Body of pancreas (tissue), 4 donors: ENCODE data around the gene RAP1GDS1. TPM values are rescaled to one million over a fixed set of nuclear protein-coding genes. Genes with fewer than 3 reads are reported as not detected.

Source experiments
- ATAC-seq: fragments of 150-250 bp; one replicate; pipeline ENCODE4 v1.9.1; 2016
- DNase-seq, 4 donors: peaks; one replicate each; pipeline ENCODE4 v3.0.0-alpha.2; 2019
- H3K27ac ChIP-seq, 4 donors: fragments of 200-600 bp; sonication (generic); 1 replicate in 3 of 4; 2 replicates in 1 of 4; pipeline versions ENCODE4 v1.5.1 to v1.6.1; 2016 to 2019; ENCODE audit warnings: mild to moderate bottlenecking in 1 of 4, mixed read lengths in 1 of 4, moderate library complexity in 1 of 4
- H3K27me3 ChIP-seq, 2 donors: fragments of 200-600 bp; sonication (generic); one replicate each; pipeline ENCODE4 v1.6.0; 2016; ENCODE audit warnings: mild to moderate bottlenecking in 1 of 2
- H3K36me3 ChIP-seq, 2 donors: fragments of 200-600 bp; sonication (generic); replicated peaks in 1 of 2; 2 replicates each; pipeline ENCODE4 v1.5.1; 2016; ENCODE audit warnings: low read depth in 2 of 2; ENCODE audit not compliant: insufficient read depth in 1 of 2
- H3K4me1 ChIP-seq: fragments of 200-600 bp; sonication (generic); one replicate; pipeline ENCODE4 v1.6.0; 2016
- H3K4me3 ChIP-seq, 2 donors: fragments of 200-600 bp; sonication (generic); 1 replicate in 1 of 2; 2 replicates in 1 of 2; pipeline ENCODE4 v1.5.1; 2016 to 2019
- H3K9me3 ChIP-seq, 3 donors: fragments of 200-600 bp; sonication (generic); 1 replicate in 2 of 3; 2 replicates in 1 of 3; pipeline ENCODE4 v1.5.1; 2016
- POLR2A ChIP-seq, 3 donors: fragments of 450-650 bp; IDR thresholded peaks; one replicate each; pipeline ENCODE4 v1.6.1; 2016; ENCODE audit warnings: antibody characterized with exemption in 3 of 3, mild to moderate bottlenecking in 2 of 3
- WGBS, 2 donors: methylation state at CpG; one replicate each; pipeline ENCODE4 v1.1.5; 2017; 5-methylcytosine and 5-hydroxymethylcytosine counted together
- intact Hi-C: fragments of 100-400 bp; cut with DNase I; formaldehyde crosslinking; loops from one replicate; pipeline ENCODE4 v1.15.1; 2023
- total RNA-seq, 2 donors: library from RNA; depleted of rRNA; stranded (reverse); fragments of >200 nt; gene quantifications; one replicate each; pipeline ENCODE4 v1.1.0, GENCODE V29; 2016
- TF ChIP-seq, protein P1 (sequence below), 7 experiments: fragments of 450-650 bp in 4 of 7; fragments of 200-600 bp in 3 of 7; sonication (generic) in 3 of 7; IDR thresholded peaks; one replicate each; pipeline ENCODE4 v1.5.1; 2016 to 2019; ENCODE audit warnings: antibody characterized with exemption in 7 of 7

RAP1GDS1 gene
- total RNA-seq, 2 donors from 2014 or later: 13.2 to 41.2 TPM

GRCh38 chr4:98480535-98480934 is 219.4 kb downstream of the RAP1GDS1 start:
- H3K27ac ChIP-seq: no peak overlapping the region
- H3K4me1 ChIP-seq: peaks cover 8% of the 10 kb centered on the region
- WGBS, 2 donors: 81 to 93% methylated on average over 4 to 5 of the region's 5 CpGs
- no peaks in the 10 kb centered on the region for H3K9me3 ChIP-seq
- H3K4me3 ChIP-seq: no peak overlapping the region
- intact Hi-C loops: no loop called here
- ATAC-seq (no peak), DNase-seq (no peak)
- no peaks in the 10 kb centered on the region for H3K36me3 ChIP-seq
- TF ChIP-seq POLR2A (IDR thresholded peaks at IDR 0.05): no peak
- TF ChIP-seq, protein P1, sequence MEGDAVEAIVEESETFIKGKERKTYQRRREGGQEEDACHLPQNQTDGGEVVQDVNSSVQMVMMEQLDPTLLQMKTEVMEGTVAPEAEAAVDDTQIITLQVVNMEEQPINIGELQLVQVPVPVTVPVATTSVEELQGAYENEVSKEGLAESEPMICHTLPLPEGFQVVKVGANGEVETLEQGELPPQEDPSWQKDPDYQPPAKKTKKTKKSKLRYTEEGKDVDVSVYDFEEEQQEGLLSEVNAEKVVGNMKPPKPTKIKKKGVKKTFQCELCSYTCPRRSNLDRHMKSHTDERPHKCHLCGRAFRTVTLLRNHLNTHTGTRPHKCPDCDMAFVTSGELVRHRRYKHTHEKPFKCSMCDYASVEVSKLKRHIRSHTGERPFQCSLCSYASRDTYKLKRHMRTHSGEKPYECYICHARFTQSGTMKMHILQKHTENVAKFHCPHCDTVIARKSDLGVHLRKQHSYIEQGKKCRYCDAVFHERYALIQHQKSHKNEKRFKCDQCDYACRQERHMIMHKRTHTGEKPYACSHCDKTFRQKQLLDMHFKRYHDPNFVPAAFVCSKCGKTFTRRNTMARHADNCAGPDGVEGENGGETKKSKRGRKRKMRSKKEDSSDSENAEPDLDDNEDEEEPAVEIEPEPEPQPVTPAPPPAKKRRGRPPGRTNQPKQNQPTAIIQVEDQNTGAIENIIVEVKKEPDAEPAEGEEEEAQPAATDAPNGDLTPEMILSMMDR (IDR thresholded peaks at IDR 0.05): no peak
- no peaks in the 10 kb centered on the region for H3K27me3 ChIP-seq

- intact Hi-C loops: no loop called here
- Histone ChIP-seq H3K27me3 (no peaks in the 10 kb centered on the region), H3K4me1 (peaks cover 8% of the 10 kb centered on the region), H3K27ac (no peak overlapping the region), H3K9me3 (no peaks in the 10 kb centered on the region), H3K36me3 (no peaks in the 10 kb centered on the region), H3K4me3 (no peak overlapping the region)
- peak; percentile 26 to 67 (median 53) for DNase-seq
- 13 to 27% methylated on average over 3 of the region's 3 CpGs for WGBS, 2 donors
- ATAC-seq: no peak
- TF ChIP-seq, protein P1 (IDR thresholded peaks at IDR 0.05): no peak
- TF ChIP-seq POLR2A (IDR thresholded peaks at IDR 0.05): no peak
Measured at GRCh38 chr4:98481167-98481566, 220.0 kb downstream of the RAP1GDS1 start.

GRCh38 chr4:98482503-98482846 is 221.3 kb downstream of the RAP1GDS1 start:
- Histone ChIP-seq H3K27ac (no peak overlapping the region), H3K4me1 (peaks cover 8% of the 10 kb centered on the region), H3K36me3 (no peaks in the 10 kb centered on the region), H3K9me3 (no peaks in the 10 kb centered on the region), H3K4me3 (no peak overlapping the region), H3K27me3 (no peaks in the 10 kb centered on the region)
- intact Hi-C loops: no loop called here
- WGBS, 2 donors: 79 to 89% methylated on average over 3 of the region's 3 CpGs
- DNase-seq: no peak
- ATAC-seq: no peak
- TF ChIP-seq, protein P1 (IDR thresholded peaks at IDR 0.05): no peak
- TF ChIP-seq POLR2A (IDR thresholded peaks at IDR 0.05): no peak

GRCh38 chr4:98482847-98483806 is 221.9 kb downstream of the RAP1GDS1 start:
- no peak overlapping the region for H3K4me3 ChIP-seq
- no peaks in the 10 kb centered on the region for H3K36me3 ChIP-seq
- H3K27me3 ChIP-seq: no peaks in the 10 kb centered on the region
- H3K9me3 ChIP-seq: no peaks in the 10 kb centered on the region
- DNase-seq (no peak), ATAC-seq (no peak)
- no peak for TF ChIP-seq POLR2A (IDR thresholded peaks at IDR 0.05)
- TF ChIP-seq, protein P1 (IDR thresholded peaks at IDR 0.05): no peak
- no peak overlapping the region for H3K27ac ChIP-seq
- peaks cover 8% of the 10 kb centered on the region for H3K4me1 ChIP-seq
- 87 to 90% methylated on average over 10 of the region's 10 CpGs for WGBS, 2 donors
- intact Hi-C loops: no loop called here
